T-cell (primary cell): ENCODE data around the gene WDR26. TPM values are rescaled to one million over a fixed set of nuclear protein-coding genes. Genes with fewer than 3 reads are reported as not detected.
A peak's percentile ranks its signal among the peaks of the same experiment; 100 is the strongest.

Experiments used
- ATAC-seq, 4 experiments: fragments of 200-7000 bp in 3 of 4; fragments of 150-1000 bp in 1 of 4; cut with Tn5 transposase; replicated peaks in 1 of 4; 1 replicate in 3 of 4; 2 replicates in 1 of 4; pipeline ENCODE4 v1.10.0; 2021; ENCODE audit warnings: moderate library complexity in 3 of 4, mild to moderate bottlenecking in 2 of 4, moderate number of reproducible peaks in 1 of 4
- CTCF ChIA-PET, 2 donors: fragments of 300-600 bp; sonication (Branson Sonifier 250); formaldehyde crosslinking; loops; one replicate each; lab custom pipeline; 2022; ENCODE audit warnings: antibody characterized with exemption in 2 of 2; lab: Charles Lee
- POLR2A ChIA-PET, 2 donors: fragments of 300-600 bp; sonication (Branson Sonifier 250); formaldehyde crosslinking; loops; one replicate each; lab custom pipeline; 2022; ENCODE audit warnings: antibody characterized with exemption in 2 of 2; lab: Charles Lee
- DNase-seq, 35 experiments: peaks; one replicate each; pipeline versions ENCODE4 v3.0.0 to v3.0.0-alpha.2; 2013 to 2023
- H3K27ac ChIP-seq: one replicate; pipeline ENCODE4 v1.5.1; 2013; ENCODE audit warnings: low read length
- H3K27me3 ChIP-seq, 2 experiments: replicated peaks in 1 of 2; 1 replicate in 1 of 2; 2 replicates in 1 of 2; pipeline versions ENCODE4 v1.6.1 to v1.7.0; 2013; ENCODE audit warnings: low read length in 1 of 2, mixed read lengths in 1 of 2; ENCODE audit not compliant: control insufficient read depth in 2 of 2, insufficient read depth in 2 of 2; ENCODE audit errors: extremely low read depth in 1 of 2
- H3K36me3 ChIP-seq, 2 donors: 1 replicate in 1 of 2; 2 replicates in 1 of 2; pipeline versions ENCODE4 v1.6.1 to v1.7.0; 2013; ENCODE audit warnings: low read length in 1 of 2; ENCODE audit not compliant: control insufficient read depth in 2 of 2, insufficient read depth in 1 of 2; ENCODE audit errors: extremely low read depth in 1 of 2
- H3K4me1 ChIP-seq, 2 experiments: 1 replicate in 1 of 2; 2 replicates in 1 of 2; pipeline versions ENCODE4 v1.6.1 to v1.7.0; 2013; ENCODE audit warnings: low read length in 2 of 2, mixed read lengths in 1 of 2; ENCODE audit not compliant: insufficient read depth in 2 of 2, control insufficient read depth in 1 of 2; ENCODE audit errors: extremely low read depth in 1 of 2
- H3K4me3 ChIP-seq, 2 donors: 1 replicate in 1 of 2; 2 replicates in 1 of 2; pipeline versions ENCODE4 v1.5.1 to v1.7.0; 2013; ENCODE audit warnings: mild to moderate bottlenecking in 2 of 2, low read length in 1 of 2, moderate library complexity in 1 of 2; ENCODE audit not compliant: control insufficient read depth in 1 of 2; ENCODE audit errors: extremely low read depth in 1 of 2
- H3K9me3 ChIP-seq: 2 replicates; pipeline ENCODE4 v1.7.0; 2013
- H3K27ac Mint-ChIP-seq, 2 donors: one replicate each; pipeline ENCODE4 v1.8.0; 2020 to 2021; ENCODE audit warnings: mild to moderate bottlenecking in 2 of 2, mixed read lengths in 2 of 2
- H3K27me3 Mint-ChIP-seq, 2 donors: one replicate each; pipeline ENCODE4 v1.8.0; 2021 to 2022; ENCODE audit warnings: mixed read lengths in 2 of 2
- H3K36me3 Mint-ChIP-seq: one replicate; pipeline ENCODE4 v1.8.0; 2021; ENCODE audit warnings: mixed read lengths
- H3K4me1 Mint-ChIP-seq, 3 donors: one replicate each; pipeline ENCODE4 v1.8.0; 2020 to 2022; ENCODE audit warnings: mixed read lengths in 3 of 3, mild to moderate bottlenecking in 1 of 3
- H3K4me3 Mint-ChIP-seq, 3 donors: one replicate each; pipeline ENCODE4 v1.8.0; 2020 to 2022; ENCODE audit warnings: mild to moderate bottlenecking in 3 of 3, mixed read lengths in 3 of 3, moderate library complexity in 3 of 3
- H3K9me3 Mint-ChIP-seq, 3 donors: one replicate each; pipeline ENCODE4 v1.8.0; 2020 to 2022; ENCODE audit warnings: mixed read lengths in 3 of 3
- WGBS: methylation state at CpG from one replicate; pipeline ENCODE4 v1.1.5; 2013; ENCODE audit warnings: missing lambda C conversion rate; ENCODE audit not compliant: insufficient coverage; 5-methylcytosine and 5-hydroxymethylcytosine counted together
- total RNA-seq, 35 experiments: library from RNA in 6 of 35; stranded (reverse) in 6 of 35; fragments of 120-200 nt in 1 of 35; gene quantifications; one replicate each; pipeline versions ENCODE4 v1.2.1 to v1.2.4 and lab custom pipeline; 2013 to 2026

Gene WDR26
- total RNA-seq, 5 donors from 2014 or later (not counting 1 experiment from before 2014, with no cell fraction given) = 90.7 to 166 (median 96.3) TPM

DNA sequence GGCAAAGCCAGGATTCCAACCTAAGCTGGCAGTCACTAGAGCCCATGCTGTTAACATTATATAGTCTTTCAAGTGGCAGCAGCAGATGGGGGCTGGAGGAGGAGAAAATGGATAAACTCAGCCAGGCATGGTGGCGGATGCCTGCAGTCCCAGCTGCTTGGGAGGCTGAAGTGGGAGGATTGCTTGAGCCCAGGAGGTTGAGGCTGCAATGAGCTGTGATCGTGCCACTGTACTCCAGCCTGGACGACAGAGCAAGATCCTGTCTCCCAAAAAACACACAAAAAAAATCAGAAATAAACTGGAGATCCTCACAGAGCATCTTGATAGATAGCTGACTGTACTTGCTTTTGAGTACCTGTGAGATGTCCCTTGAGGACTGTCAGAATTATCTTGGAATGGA is 13.4 kb upstream of the WDR26 start:
- ATAC-seq = no peak
- H3K27ac Mint-ChIP-seq = no peak overlapping the region
- 100% methylated on average over 1 of the region's 3 CpGs for WGBS
- Histone ChIP-seq H3K27ac (no peak overlapping the region), H3K27me3 (no peaks in the 10 kb centered on the region), H3K9me3 (no peaks in the 10 kb centered on the region), H3K4me3 (no peak overlapping the region), H3K4me1 (no peaks in the 10 kb centered on the region), H3K36me3 (peaks cover 0 to 4% of the 10 kb centered on the region in 2 donors)
- H3K9me3 Mint-ChIP-seq = no peaks in the 10 kb centered on the region
- no peak for DNase-seq
- H3K4me3 Mint-ChIP-seq = no peak overlapping the region
- H3K27me3 Mint-ChIP-seq = no peaks in the 10 kb centered on the region
- CTCF ChIA-PET = no interaction called here
- peaks cover 21% of the 10 kb centered on the region for H3K36me3 Mint-ChIP-seq
- POLR2A ChIA-PET = interaction anchor here in 1 of 2 donors (0.6 kb wide), 1 partner anchor 35 kb away, joined by 3 read pairs; no protein-coding TSS in a partner anchor
- H3K4me1 Mint-ChIP-seq = peaks cover 8 to 18% (median 8%) of the 10 kb centered on the region in 3 donors

DNA sequence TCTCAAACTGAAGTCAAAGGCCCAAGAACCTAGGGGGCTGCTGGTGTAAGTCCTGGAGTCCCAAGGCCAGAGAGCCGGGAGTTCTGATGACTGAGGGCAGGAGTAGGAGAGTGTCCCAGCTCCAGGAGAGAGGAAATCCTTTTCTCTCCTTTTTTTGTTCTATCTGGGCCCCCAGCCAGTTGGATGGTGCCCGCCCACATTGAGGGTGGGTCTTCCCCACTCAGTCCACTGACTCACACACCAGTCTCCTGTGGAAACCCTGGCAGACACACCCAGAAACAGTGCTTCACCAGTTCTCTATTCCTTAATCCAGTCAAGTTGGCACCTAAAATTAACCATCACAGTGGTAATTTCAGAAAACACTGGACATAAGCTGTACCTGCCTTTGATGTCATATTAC is 12.7 kb upstream of the WDR26 start:
- ChIA-PET POLR2A (no interaction called here), CTCF (interaction anchor here in 1 of 2 donors (1.1 kb wide), 1 partner anchor 10 kb away, joined by 14 read pairs; no protein-coding TSS in a partner anchor)
- Mint-ChIP-seq H3K36me3 (peaks cover 25% of the 10 kb centered on the region), H3K4me1 (peaks cover 8 to 18% (median 8%) of the 10 kb centered on the region in 3 donors), H3K27me3 (no peaks in the 10 kb centered on the region), H3K9me3 (no peaks in the 10 kb centered on the region), H3K4me3 (no peak overlapping the region), H3K27ac (no peak overlapping the region)
- Histone ChIP-seq H3K4me1 (no peaks in the 10 kb centered on the region), H3K36me3 (peaks cover 0 to 12% of the 10 kb centered on the region in 2 donors), H3K9me3 (no peaks in the 10 kb centered on the region), H3K27me3 (no peaks in the 10 kb centered on the region), H3K27ac (no peak overlapping the region), H3K4me3 (no peak overlapping the region)
- ATAC-seq (no peak), DNase-seq (no peak)
- no CpG with 5 or more reads among the region's 2 CpGs for WGBS

DNA sequence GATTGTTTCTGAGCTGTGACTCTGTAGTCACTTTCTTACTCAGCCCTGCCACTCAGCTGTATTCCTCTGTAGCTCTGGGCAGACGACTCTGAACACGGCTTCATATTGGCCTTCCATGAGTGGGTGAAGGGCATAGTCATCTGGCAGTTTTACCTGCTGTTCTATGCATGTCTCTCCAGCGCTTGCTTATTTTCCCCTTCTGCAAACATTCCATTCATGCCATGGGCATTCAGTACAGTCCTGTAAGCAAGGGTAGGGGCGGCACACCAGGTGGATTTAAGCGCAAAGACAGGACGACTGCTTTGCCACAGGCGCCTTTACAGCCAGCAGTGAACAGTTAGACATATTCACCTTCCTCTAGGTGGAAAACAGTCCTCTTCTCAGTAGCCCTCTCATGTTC is 4.4 kb upstream of the WDR26 start:
- no peaks in the 10 kb centered on the region for H3K27me3 ChIP-seq
- H3K9me3 ChIP-seq = no peaks in the 10 kb centered on the region
- WGBS = no CpG with 5 or more reads among the region's 7 CpGs
- peaks cover 0 to 15% of the 10 kb centered on the region in 2 donors for H3K36me3 ChIP-seq
- H3K4me3 ChIP-seq = no peak overlapping the region
- H3K27ac ChIP-seq = no peak overlapping the region
- Mint-ChIP-seq H3K27ac (no peak overlapping the region), H3K36me3 (peaks cover 16% of the 10 kb centered on the region), H3K4me3 (no peak overlapping the region), H3K27me3 (no peaks in the 10 kb centered on the region), H3K9me3 (no peaks in the 10 kb centered on the region), H3K4me1 (peaks cover 24 to 31% (median 29%) of the 10 kb centered on the region in 3 donors)
- DNase-seq (no peak), ATAC-seq (no peak)
- CTCF ChIA-PET = interaction anchor here in 1 of 2 donors (0.7 to 1.2 kb wide), 2 partner anchors 45 to 323 kb away, joined by 3 to 4 read pairs; no protein-coding TSS in a partner anchor
- POLR2A ChIA-PET = interaction anchor here (0.6 to 0.9 kb wide), 3 partner anchors 13 to 675 kb away, joined by 3 to 4 read pairs (median 3); no protein-coding TSS in a partner anchor
- peaks cover 11 to 12% of the 10 kb centered on the region in 2 experiments for H3K4me1 ChIP-seq

DNA sequence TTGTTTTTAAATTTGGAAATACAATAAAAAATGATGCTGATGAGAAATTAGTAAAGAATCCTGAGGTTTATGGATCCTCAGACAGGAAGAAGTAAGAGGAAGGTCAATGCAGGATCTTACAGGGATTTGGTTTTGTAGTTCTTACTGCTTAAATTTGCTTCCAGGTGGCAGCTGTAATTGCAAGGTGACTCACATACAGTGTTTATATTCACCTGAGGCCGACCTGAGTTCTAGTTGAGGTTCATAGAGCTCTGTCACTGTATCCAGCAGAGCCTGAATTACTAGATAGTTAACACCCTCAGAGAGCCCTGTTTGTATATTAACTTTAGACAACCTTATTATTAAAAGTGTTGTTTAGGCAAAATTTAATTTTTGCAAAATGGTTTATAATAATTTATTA is 1.4 kb upstream of the WDR26 start:
- Histone ChIP-seq H3K4me1 (peaks cover 14 to 29% of the 10 kb centered on the region in 2 experiments), H3K36me3 (peaks cover 0 to 5% of the 10 kb centered on the region in 2 donors), H3K27ac (peak overlapping the region; percentile 96), H3K9me3 (no peaks in the 10 kb centered on the region), H3K27me3 (no peaks in the 10 kb centered on the region), H3K4me3 (no peak overlapping the region)
- Mint-ChIP-seq H3K9me3 (no peaks in the 10 kb centered on the region), H3K4me3 (peak overlapping the region; percentile 85 to 94 (median 93)), H3K27me3 (no peaks in the 10 kb centered on the region), H3K27ac (peak overlapping the region; percentile 95 to 98), H3K4me1 (peaks cover 46 to 51% (median 51%) of the 10 kb centered on the region in 3 donors), H3K36me3 (peaks cover 9% of the 10 kb centered on the region)
- CTCF ChIA-PET = interaction anchor here in 1 of 2 donors (0.6 to 1.0 kb wide), 2 partner anchors 10 to 21 kb away, joined by 3 to 4 read pairs; no protein-coding TSS in a partner anchor
- DNase-seq (peak in 1 of 35 experiments; percentile 20), ATAC-seq (no peak)
- WGBS = no CpG with 5 or more reads among the region's 1 CpG
- POLR2A ChIA-PET = interaction anchor here in 1 of 2 donors (1.0 to 1.2 kb wide), 2 partner anchors 10 to 18 kb away, joined by 3 to 5 read pairs; no protein-coding TSS in a partner anchor

DNA sequence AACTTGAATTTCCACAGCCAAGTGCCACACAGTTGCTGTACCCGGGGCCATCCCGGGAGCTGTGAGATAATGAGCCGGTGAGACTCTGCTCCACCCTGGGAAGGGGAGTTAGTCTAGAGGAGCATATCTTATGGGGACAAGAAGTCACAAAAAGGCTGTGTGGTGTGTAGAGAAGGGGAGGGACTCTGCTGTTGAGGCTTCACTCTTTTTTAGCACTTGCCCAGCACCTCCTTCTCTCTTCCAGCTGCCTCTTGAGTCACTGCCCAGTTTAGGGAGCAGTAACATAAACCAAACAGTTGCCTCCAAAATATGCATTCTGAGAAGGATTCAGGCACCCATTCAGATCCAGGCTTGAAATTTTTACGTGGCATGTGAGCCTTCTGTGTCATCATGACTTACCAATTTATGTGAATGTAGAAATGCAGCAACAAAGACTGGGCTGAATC is 744 bp upstream of the WDR26 start:
- Mint-ChIP-seq H3K4me3 (peak overlapping the region; percentile 85 to 94 (median 93)), H3K9me3 (no peaks in the 10 kb centered on the region), H3K36me3 (peaks cover 15% of the 10 kb centered on the region), H3K4me1 (peaks cover 53 to 57% (median 57%) of the 10 kb centered on the region in 3 donors), H3K27me3 (no peaks in the 10 kb centered on the region), H3K27ac (peak overlapping the region; percentile 95 to 98)
- POLR2A ChIA-PET = interaction anchor here in 1 of 2 donors (1.2 to 1.4 kb wide), 2 partner anchors 9 to 321 kb away, joined by 3 to 4 read pairs; partner anchors contain the start of gene FBXO28
- Histone ChIP-seq H3K27ac (peak overlapping the region; percentile 96), H3K9me3 (no peaks in the 10 kb centered on the region), H3K4me3 (peak overlapping the region; percentile 79 to 93), H3K27me3 (no peaks in the 10 kb centered on the region), H3K4me1 (peaks cover 18 to 34% of the 10 kb centered on the region in 2 experiments), H3K36me3 (peaks cover 0 to 4% of the 10 kb centered on the region in 2 donors)
- DNase-seq (peak in 3 of 35 experiments; percentile 5 to 41 (median 7)), ATAC-seq (peak in 3 of 4 experiments; percentile 3 to 8 (median 7))
- 0% methylated on average over 1 of the region's 4 CpGs for WGBS
- CTCF ChIA-PET = no interaction called here
